ENCODE measurements around the gene TMEM158. TPM values are rescaled to one million over a fixed set of nuclear protein-coding genes. Genes with fewer than 3 reads are reported as not detected.

The TMEM158 gene
- total and polyA plus RNA-seq, 3 donors from 2014 or later = 5.9 to 11.2 (median 7.8) TPM

GRCh38 chr3:45176912-45177311 lies 49.2 kb downstream of the TMEM158 start:
- WGBS, 2 donors = 61 to 66% methylated on average over 4 of the region's 4 CpGs
- Histone ChIP-seq H3K27me3 (no peaks in the 10 kb centered on the region), H3K4me1 (peaks cover 18% of the 10 kb centered on the region), H3K4me3 (no peak overlapping the region), H3K36me3 (ENCODE audit: low read depth, missing control alignments) (no peaks in the 10 kb centered on the region), H3K27ac (no peak overlapping the region), H3K9me3 (no peaks in the 10 kb centered on the region)
- DNase-seq = no peak
- TF ChIP-seq POLR2A (IDR thresholded peaks at IDR 0.05) (no peak), CTCF (IDR thresholded peaks at IDR 0.05) (no peak)
- intact Hi-C loops (cut with DNase I; ENCODE audit: low total_unique reads) = no loop called here

Small RNA genes within 50 kb of the gene (small RNA-seq; reads per million reads assigned to genes)
- 0 reads per million in 2 donors for gene RF00012

Other genes starting within 250 kb of the TMEM158 start
- gene CLEC3B, start 200.0 kb downstream of the TMEM158 start, total RNA-seq = 10 to 100 TPM; 86.6 to 88.8 TPM
- 198 TPM for gene CLEC3B, start 200.0 kb downstream of the TMEM158 start, polyA plus RNA-seq (ENCODE audit: insufficient read depth, low read depth, low replicate concordance)
- gene CDCP1, start 79.9 kb downstream of the TMEM158 start, total RNA-seq = 1 to 10 TPM; 1.1 to 2.7 TPM
- 2.5 TPM for gene CDCP1, start 79.9 kb downstream of the TMEM158 start, polyA plus RNA-seq (ENCODE audit: insufficient read depth, low read depth, low replicate concordance)
- gene LARS2, start 162.3 kb upstream of the TMEM158 start, total RNA-seq = 10 to 100 TPM; 23.6 to 24.6 TPM
- gene LARS2, start 162.3 kb upstream of the TMEM158 start, polyA plus RNA-seq (ENCODE audit: insufficient read depth, low read depth, low replicate concordance) = 12.5 TPM

Data from testis (tissue), 3 donors.